Panc1 (cell line): ENCODE measurements around the gene ETFDH. TPM values are rescaled to one million over a fixed set of nuclear protein-coding genes. Genes with fewer than 3 reads are reported as not detected.
"Not testable (repeated sequence)": the region's sequence is repeated elsewhere in the genome, so short reads cannot be mapped to it uniquely, and the experiment has no call there.

Source experiments
- ATAC-seq: fragments of 200-7000 bp; cut with Tn5 transposase; 2 replicates; pipeline ENCODE4 v1.9.1; 2020; ENCODE audit warnings: mild to moderate bottlenecking, moderate library complexity
- BruUV-seq: library from RNA; stranded (reverse); fragments of 400-500 nt; replicated peaks from 2 replicates; lab custom pipeline; 2021; lab: Mats Ljungman, UMichigan
- CTCF ChIA-PET: fragments of 300-600 bp; sonication (Branson Sonifier 250); formaldehyde crosslinking; loops from one replicate; lab custom pipeline; 2022; ENCODE audit warnings: antibody characterized with exemption; lab: Charles Lee
- POLR2A ChIA-PET: fragments of 300-600 bp; sonication (Branson Sonifier 250); formaldehyde crosslinking; loops from one replicate; lab custom pipeline; 2022; ENCODE audit warnings: antibody characterized with exemption; lab: Charles Lee
- DNase-seq: peaks from one replicate; pipeline ENCODE4 v3.0.0-alpha.2; 2010; ENCODE audit warnings: low read depth, low spot score
- H3K27ac ChIP-seq: 2 replicates; pipeline ENCODE4 v1.5.1; 2011; ENCODE audit warnings: mild to moderate bottlenecking, low read length, inconsistent platforms
- H3K27me3 ChIP-seq: fragments of 200-500 bp; sonication (Bioruptor generic); 2 replicates; pipeline ENCODE4 v1.6.0; 2014; ENCODE audit warnings: low read length, inconsistent platforms; ENCODE audit not compliant: control insufficient read depth, insufficient read depth
- H3K36me3 ChIP-seq: fragments of 200-500 bp; sonication (Bioruptor generic); 2 replicates; pipeline ENCODE4 v1.5.1; 2014; ENCODE audit warnings: inconsistent platforms, mild to moderate bottlenecking, low read length, moderate library complexity; ENCODE audit not compliant: control insufficient read depth, insufficient read depth
- H3K4me1 ChIP-seq: 2 replicates; pipeline ENCODE4 v1.5.1; 2011; ENCODE audit warnings: inconsistent platforms, mild to moderate bottlenecking, low read length, moderate library complexity; ENCODE audit not compliant: control insufficient read depth, insufficient read depth
- H3K4me3 ChIP-seq, 2 experiments: 2 replicates each; pipeline ENCODE4 v1.5.1; 2011 to 2012; ENCODE audit warnings: low read depth in 2 of 2, low read length in 2 of 2, mild to moderate bottlenecking in 2 of 2, inconsistent platforms in 1 of 2, moderate library complexity in 1 of 2
- H3K9me3 ChIP-seq: fragments of 200-500 bp; sonication (Bioruptor generic); 2 replicates; pipeline ENCODE4 v1.5.1; 2014; ENCODE audit warnings: low read depth, mild to moderate bottlenecking, inconsistent platforms, low read length, moderate library complexity; ENCODE audit not compliant: control insufficient read depth, insufficient read depth
- POLR2AphosphoS5 ChIP-seq: IDR thresholded peaks from 2 replicates; pipeline ENCODE4 v1.6.1; 2012; ENCODE audit warnings: mild to moderate bottlenecking, low read depth, low read length, moderate library complexity
- SIN3A ChIP-seq: IDR thresholded peaks from 2 replicates; pipeline ENCODE4 v1.6.1; 2012; ENCODE audit warnings: low read depth, mild to moderate bottlenecking, low read length, moderate library complexity, borderline replicate concordance; ENCODE audit not compliant: insufficient read depth
- TCF7L2 ChIP-seq: IDR thresholded peaks from 2 replicates; pipeline ENCODE4 v1.6.1; 2011; ENCODE audit warnings: mild to moderate bottlenecking, low read depth, low read length, inconsistent platforms
- in situ Hi-C: cut with HindIII; loops from 2 replicates; pipeline ENCODE4 v1.10.0; 2016; ENCODE audit warnings: low sequenced_read_pairs, low pct_unique_long_range_greater_than_20kb
- intact Hi-C: fragments of 100-400 bp; cut with micrococcal nuclease; formaldehyde crosslinking; loops from one replicate; pipeline ENCODE4 v1.10.0; 2022; ENCODE audit not compliant: unreplicated experiment
- total RNA-seq: library from RNA; stranded (reverse); gene quantifications from one replicate; pipeline ENCODE4 v1.2.1, GENCODE V29; 2021; ENCODE audit not compliant: unreplicated experiment
- TF ChIP-seq, protein P1 (sequence below): fragments of 450-650 bp; IDR thresholded peaks from 2 replicates; pipeline ENCODE4 v1.5.1; 2017; ENCODE audit warnings: mild to moderate bottlenecking
- TF ChIP-seq, protein P2 (sequence below), 2 experiments: IDR thresholded peaks; 2 replicates each; pipeline ENCODE4 v1.6.1; 2011 to 2012; ENCODE audit warnings: low read depth in 2 of 2, control low read depth in 1 of 2, low read length in 1 of 2, mild to moderate bottlenecking in 1 of 2, moderate library complexity in 1 of 2; ENCODE audit not compliant: insufficient read depth in 1 of 2

The ETFDH gene
- total RNA-seq, 1 experiment from 2014 or later = 23.7 TPM

DNA sequence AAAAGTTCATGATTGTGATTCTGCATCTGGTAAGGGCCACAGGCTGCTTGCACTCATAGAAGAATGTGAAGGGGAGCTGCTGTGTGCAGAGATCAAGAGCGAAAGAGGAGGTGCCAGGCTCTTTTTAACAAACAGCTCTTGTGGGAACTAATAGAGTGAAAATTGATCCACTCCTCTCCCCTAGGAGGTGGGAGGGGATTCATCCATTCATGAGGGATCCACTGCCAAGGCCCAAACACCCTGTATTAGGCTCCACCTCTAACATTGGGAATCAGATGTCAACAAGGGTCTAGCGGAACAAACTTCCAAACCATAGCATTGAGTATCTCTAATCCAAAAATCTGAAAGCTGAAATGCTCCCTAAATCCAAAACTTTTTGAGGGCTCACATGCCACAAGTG lies 67.5 kb downstream of the ETFDH start:
- no peaks in the 10 kb centered on the region for H3K36me3 ChIP-seq
- POLR2A ChIA-PET = no interaction called here
- TF ChIP-seq, protein P1, sequence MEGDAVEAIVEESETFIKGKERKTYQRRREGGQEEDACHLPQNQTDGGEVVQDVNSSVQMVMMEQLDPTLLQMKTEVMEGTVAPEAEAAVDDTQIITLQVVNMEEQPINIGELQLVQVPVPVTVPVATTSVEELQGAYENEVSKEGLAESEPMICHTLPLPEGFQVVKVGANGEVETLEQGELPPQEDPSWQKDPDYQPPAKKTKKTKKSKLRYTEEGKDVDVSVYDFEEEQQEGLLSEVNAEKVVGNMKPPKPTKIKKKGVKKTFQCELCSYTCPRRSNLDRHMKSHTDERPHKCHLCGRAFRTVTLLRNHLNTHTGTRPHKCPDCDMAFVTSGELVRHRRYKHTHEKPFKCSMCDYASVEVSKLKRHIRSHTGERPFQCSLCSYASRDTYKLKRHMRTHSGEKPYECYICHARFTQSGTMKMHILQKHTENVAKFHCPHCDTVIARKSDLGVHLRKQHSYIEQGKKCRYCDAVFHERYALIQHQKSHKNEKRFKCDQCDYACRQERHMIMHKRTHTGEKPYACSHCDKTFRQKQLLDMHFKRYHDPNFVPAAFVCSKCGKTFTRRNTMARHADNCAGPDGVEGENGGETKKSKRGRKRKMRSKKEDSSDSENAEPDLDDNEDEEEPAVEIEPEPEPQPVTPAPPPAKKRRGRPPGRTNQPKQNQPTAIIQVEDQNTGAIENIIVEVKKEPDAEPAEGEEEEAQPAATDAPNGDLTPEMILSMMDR = no peak
- no peak for TF ChIP-seq TCF7L2
- no peak for TF ChIP-seq POLR2AphosphoS5
- TF ChIP-seq, protein P2, sequence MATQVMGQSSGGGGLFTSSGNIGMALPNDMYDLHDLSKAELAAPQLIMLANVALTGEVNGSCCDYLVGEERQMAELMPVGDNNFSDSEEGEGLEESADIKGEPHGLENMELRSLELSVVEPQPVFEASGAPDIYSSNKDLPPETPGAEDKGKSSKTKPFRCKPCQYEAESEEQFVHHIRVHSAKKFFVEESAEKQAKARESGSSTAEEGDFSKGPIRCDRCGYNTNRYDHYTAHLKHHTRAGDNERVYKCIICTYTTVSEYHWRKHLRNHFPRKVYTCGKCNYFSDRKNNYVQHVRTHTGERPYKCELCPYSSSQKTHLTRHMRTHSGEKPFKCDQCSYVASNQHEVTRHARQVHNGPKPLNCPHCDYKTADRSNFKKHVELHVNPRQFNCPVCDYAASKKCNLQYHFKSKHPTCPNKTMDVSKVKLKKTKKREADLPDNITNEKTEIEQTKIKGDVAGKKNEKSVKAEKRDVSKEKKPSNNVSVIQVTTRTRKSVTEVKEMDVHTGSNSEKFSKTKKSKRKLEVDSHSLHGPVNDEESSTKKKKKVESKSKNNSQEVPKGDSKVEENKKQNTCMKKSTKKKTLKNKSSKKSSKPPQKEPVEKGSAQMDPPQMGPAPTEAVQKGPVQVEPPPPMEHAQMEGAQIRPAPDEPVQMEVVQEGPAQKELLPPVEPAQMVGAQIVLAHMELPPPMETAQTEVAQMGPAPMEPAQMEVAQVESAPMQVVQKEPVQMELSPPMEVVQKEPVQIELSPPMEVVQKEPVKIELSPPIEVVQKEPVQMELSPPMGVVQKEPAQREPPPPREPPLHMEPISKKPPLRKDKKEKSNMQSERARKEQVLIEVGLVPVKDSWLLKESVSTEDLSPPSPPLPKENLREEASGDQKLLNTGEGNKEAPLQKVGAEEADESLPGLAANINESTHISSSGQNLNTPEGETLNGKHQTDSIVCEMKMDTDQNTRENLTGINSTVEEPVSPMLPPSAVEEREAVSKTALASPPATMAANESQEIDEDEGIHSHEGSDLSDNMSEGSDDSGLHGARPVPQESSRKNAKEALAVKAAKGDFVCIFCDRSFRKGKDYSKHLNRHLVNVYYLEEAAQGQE (IDR thresholded peaks at IDR 0.05; ENCODE audit: insufficient read depth in 1 of 2, low read depth in 2 of 2, low read length in 1 of 2) = no peak
- TF ChIP-seq SIN3A = no peak
- CTCF ChIA-PET = no interaction called here
- no peak for ATAC-seq
- in situ Hi-C loops = no loop called here
- no TSS peak for BruUV-seq
- intact Hi-C loops = no loop called here
- no peaks in the 10 kb centered on the region for H3K27me3 ChIP-seq
- no peak overlapping the region for H3K4me3 ChIP-seq
- no peak for DNase-seq
- H3K27ac ChIP-seq = no peak overlapping the region
- H3K4me1 ChIP-seq = no peaks in the 10 kb centered on the region
- no peaks in the 10 kb centered on the region for H3K9me3 ChIP-seq

DNA sequence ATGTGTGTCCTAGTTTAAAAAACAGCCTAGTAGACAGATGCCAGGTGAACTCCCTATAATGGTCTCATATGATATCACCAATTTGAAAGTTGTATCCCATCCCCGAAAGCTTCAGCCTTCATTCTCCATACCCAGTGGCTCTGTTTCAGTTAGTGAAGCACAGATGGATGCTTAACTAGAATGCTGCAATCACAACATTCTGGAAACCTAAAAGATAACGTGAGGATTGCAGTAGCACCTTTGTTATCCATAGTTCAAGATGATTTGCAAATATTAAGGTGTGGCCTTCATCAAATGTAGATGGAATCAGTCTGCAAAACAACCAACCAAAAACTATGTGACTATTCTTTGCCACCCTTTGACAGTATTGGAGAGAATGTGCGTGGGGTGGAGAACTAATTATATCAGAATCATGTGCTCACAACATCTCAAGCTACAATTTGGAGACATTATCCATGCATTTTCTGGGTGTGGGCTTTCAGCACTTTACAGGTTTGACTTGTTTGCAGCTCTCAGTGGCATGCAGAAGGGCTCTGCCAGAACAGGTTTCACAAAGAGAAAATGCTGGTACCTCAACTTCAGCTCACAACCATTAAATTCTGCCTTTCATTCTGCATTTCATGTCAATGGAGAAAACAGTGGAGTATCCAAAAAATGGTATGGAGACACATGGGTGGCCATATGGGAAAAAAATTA lies 69.4 kb downstream of the ETFDH start:
- H3K27me3 ChIP-seq = no peaks in the 10 kb centered on the region
- no peak for ATAC-seq
- H3K4me1 ChIP-seq = no peaks in the 10 kb centered on the region
- no peak overlapping the region for H3K27ac ChIP-seq
- no TSS peak for BruUV-seq
- TF ChIP-seq, protein P2 (IDR thresholded peaks at IDR 0.05; ENCODE audit: insufficient read depth in 1 of 2, low read depth in 2 of 2, low read length in 1 of 2) = no peak
- no peak for TF ChIP-seq TCF7L2
- no peak for TF ChIP-seq POLR2AphosphoS5
- no peaks in the 10 kb centered on the region for H3K36me3 ChIP-seq
- ChIA-PET CTCF (no interaction called here), POLR2A (no interaction called here)
- no peaks in the 10 kb centered on the region for H3K9me3 ChIP-seq
- H3K4me3 ChIP-seq = no peak overlapping the region
- intact Hi-C loops = no loop called here
- in situ Hi-C loops = no loop called here
- DNase-seq = no peak

DNA sequence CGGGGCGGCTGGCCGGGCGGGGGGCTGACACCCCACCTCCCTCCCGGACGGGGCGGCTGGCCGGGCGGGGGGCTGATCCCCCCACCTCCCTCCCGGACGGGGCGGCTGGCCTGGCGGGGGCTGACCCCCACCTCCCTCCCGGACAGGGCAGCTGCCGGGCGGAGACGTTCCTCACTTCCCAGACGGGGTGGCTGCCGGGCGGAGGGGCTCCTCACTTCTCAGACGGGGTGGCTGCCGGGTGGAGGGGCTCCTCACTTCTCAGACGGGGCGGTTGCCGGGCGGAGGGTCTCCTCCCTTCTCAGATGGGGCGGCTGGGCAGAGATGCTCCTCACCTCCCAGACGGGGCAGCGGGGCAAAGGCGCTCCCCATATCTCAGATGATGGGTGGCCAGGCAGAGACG lies 74.4 kb downstream of the ETFDH start:
- H3K4me3 ChIP-seq, H3K27ac ChIP-seq, POLR2A ChIA-PET, BruUV-seq, ATAC-seq, H3K27me3 ChIP-seq, CTCF ChIA-PET, H3K4me1 ChIP-seq, H3K36me3 ChIP-seq, DNase-seq, H3K9me3 ChIP-seq, intact Hi-C loops, in situ Hi-C loops: not testable (repeated sequence)
